Measurements from ENCODE around the gene CLPX.
"Not testable (repeated sequence)": the region's sequence is repeated elsewhere in the genome, so short reads cannot be mapped to it uniquely, and the experiment has no call there.

CLPX gene

GRCh38 chr15:65165875-65166274 is 19.3 kb downstream of the CLPX start:
- no peak for DNase-seq

GRCh38 chr15:65164139-65164538 is 21.0 kb downstream of the CLPX start:
- DNase-seq = no peak

- DNase-seq = no peak
Measured at GRCh38 chr15:65163041-65163440, 22.1 kb downstream of the CLPX start.

GRCh38 chr15:65156692-65157091 is 28.4 kb downstream of the CLPX start:
- DNase-seq = no peak

GRCh38 chr15:65154720-65155119 is 30.4 kb downstream of the CLPX start:
- no peak for DNase-seq

GRCh38 chr15:65147902-65148301 is 37.2 kb downstream of the CLPX start:
- no peak for DNase-seq

GRCh38 chr15:65146438-65146837 is 38.7 kb downstream of the CLPX start:
- DNase-seq = no peak

- DNase-seq = not testable (repeated sequence)
Measured at GRCh38 chr15:65138631-65139030, 46.5 kb downstream of the CLPX start.

GRCh38 chr15:65137893-65138292 is 47.2 kb downstream of the CLPX start:
- not testable (repeated sequence) for DNase-seq

GRCh38 chr15:65137089-65137488 is 48.1 kb downstream of the CLPX start:
- DNase-seq = not testable (repeated sequence)

GRCh38 chr15:65134538-65134937 is 50.6 kb downstream of the CLPX start:
- DNase-seq = no peak

GRCh38 chr15:65133548-65134200 is 51.5 kb downstream of the CLPX start, which contains the start of gene PDCD7:
PDCD7 (minus strand) TSS chr15:65133808; CDS start chr15:65133781, 27 bp downstream.
- no peak for DNase-seq

GRCh38 chr15:65132878-65133547 is 52.1 kb downstream of the CLPX start:
- DNase-seq = no peak

- no peak for DNase-seq
Measured at GRCh38 chr15:65130941-65131340, 54.2 kb downstream of the CLPX start.

GRCh38 chr15:65115542-65115941 is 69.6 kb downstream of the CLPX start:
- no peak for DNase-seq

- no peak for DNase-seq
Measured at GRCh38 chr15:65115086-65115485, 70.1 kb downstream of the CLPX start, which contains the start of gene UBAP1L. UBAP1L (minus strand) TSS chr15:65115200; CDS start chr15:65106215, 8,985 bp downstream.

- no peak for DNase-seq
Measured at GRCh38 chr15:65110676-65111292, 74.4 kb downstream of the CLPX start.

- no peak for DNase-seq
Measured at GRCh38 chr15:65106011-65106590, 79.0 kb downstream of the CLPX start.

- DNase-seq = no peak
Measured at GRCh38 chr15:65105038-65105437, 80.1 kb downstream of the CLPX start.

GRCh38 chr15:65102912-65103311 is 82.2 kb downstream of the CLPX start:
- DNase-seq = no peak

- no peak for DNase-seq
Measured at GRCh38 chr15:65101891-65102708, 83.0 kb downstream of the CLPX start.

GRCh38 chr15:65101411-65101890 is 83.7 kb downstream of the CLPX start:
- no peak for DNase-seq

GRCh38 chr15:65100442-65100841 is 84.7 kb downstream of the CLPX start:
- DNase-seq = no peak
